ENCODE results near the gene PTPRN2. TPM values are rescaled to one million over a fixed set of nuclear protein-coding genes. Genes with fewer than 3 reads are reported as not detected.

PTPRN2 gene
- total and polyA plus RNA-seq, 2 of the 13 experiments (the other 11 are each of a cell fraction or from before 2014, with no cell fraction given), result 2.5 to 24.2 TPM

DNA sequence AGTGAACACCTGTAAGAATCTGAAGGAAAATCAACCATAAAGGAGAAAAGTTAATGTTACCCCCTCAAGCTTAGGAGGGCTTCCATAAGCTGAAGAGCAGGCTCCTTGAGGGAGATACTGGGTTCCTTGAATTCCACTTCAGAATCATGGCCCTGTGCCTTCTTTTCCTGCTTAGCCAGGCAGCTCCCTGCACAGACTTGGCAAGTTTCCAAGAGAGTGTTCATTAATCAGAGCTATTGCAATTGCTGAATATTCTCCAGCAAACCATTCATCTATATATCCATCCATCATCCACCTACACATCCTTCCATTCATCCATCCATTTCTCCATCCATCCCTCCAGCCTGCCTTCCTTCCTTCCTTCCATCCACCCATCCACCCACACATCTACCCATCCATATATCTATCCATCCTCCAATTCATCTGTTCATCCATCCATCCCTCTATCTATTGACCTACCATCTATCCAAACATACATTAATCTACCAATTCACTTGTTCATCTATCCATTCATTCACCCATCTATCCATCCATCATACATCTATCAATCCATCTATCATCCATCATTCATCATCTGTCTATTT lies 574.4 kb downstream of the PTPRN2 start:
- Histone ChIP-seq H4K20me1 (ENCODE audit: insufficient read depth, low read length) (no peaks in the 10 kb centered on the region; the same call in 1 of the 2 replicates), H3K4me2 (ENCODE audit: low read depth, low read length) (no peak overlapping the region), H3K4me1 (ENCODE audit: insufficient read depth, low read length) (peaks cover 31% of the 10 kb centered on the region), H3K4me3 (replicated peaks in 1 of 3; ENCODE audit: insufficient read depth in 1 of 3, low read depth in 2 of 3, low read length in 3 of 3) (no peak overlapping the region), H3K27ac (ENCODE audit: extremely low read length, insufficient read depth, low read length) (no peak overlapping the region), H3K27me3 (ENCODE audit: control insufficient read depth in 1 of 2, insufficient read depth in 2 of 2, low read length in 2 of 2) (no peaks in the 10 kb centered on the region), H3K9me3 (ENCODE audit: low read length) (no peaks in the 10 kb centered on the region), H2AFZ (ENCODE audit: low read length) (no peak overlapping the region), H3K36me3 (replicated peaks in 1 of 2; ENCODE audit: control insufficient read depth in 1 of 2, insufficient read depth in 2 of 2, low read length in 2 of 2) (no peaks in the 10 kb centered on the region), H3K79me2 (ENCODE audit: insufficient read depth, low read length) (no peaks in the 10 kb centered on the region), H3K9ac (ENCODE audit: insufficient read depth, low read depth, low read length) (no peak overlapping the region)
- intact Hi-C loops (cut with micrococcal nuclease; ENCODE audit: unreplicated experiment), result no loop called here
- no peak for FAIRE-seq
- no TSS peak for BruUV-seq (replicated peaks)
- ChIA-PET CTCF (ENCODE audit: low intra/inter-chr PET ratio, low total read pairs) (no interaction called here), POLR2A (no interaction called here)
- no peak for DNase-seq (ENCODE audit: low spot score)
- no peak for TF ChIP-seq ZNF780A (CRISPR knock-in tag; IDR thresholded peaks at IDR 0.05)
- TF ChIP-seq ZBTB33 (CRISPR knock-in tag; IDR thresholded peaks at IDR 0.05), result no peak
- no peak for TF ChIP-seq ZBTB38 (CRISPR knock-in tag; IDR thresholded peaks at IDR 0.05)
- no peak for TF ChIP-seq ZNF276 (CRISPR knock-in tag; IDR thresholded peaks at IDR 0.05; ENCODE audit: low read depth)
- TF ChIP-seq ZNF24 (IDR thresholded peaks at IDR 0.05), result no peak
- no peak for TF ChIP-seq ZNF75D (CRISPR knock-in tag; IDR thresholded peaks at IDR 0.05; ENCODE audit: borderline replicate concordance)
- 0 out of 2 replicates have a peak, but pooled peaks have one; percentile 12 for TF ChIP-seq LCORL (IDR thresholded peaks at IDR 0.05)
- TF ChIP-seq LCORL (CRISPR knock-in tag; IDR thresholded peaks at IDR 0.05), result no peak
- TF ChIP-seq ZNF788 (CRISPR knock-in tag; IDR thresholded peaks at IDR 0.05; ENCODE audit: borderline replicate concordance), result no peak
- no peak for TF ChIP-seq ZNF564 (CRISPR knock-in tag; IDR thresholded peaks at IDR 0.05)
- TF ChIP-seq NR2C2 (CRISPR knock-in tag; IDR thresholded peaks at IDR 0.05; ENCODE audit: borderline replicate concordance), result no peak
- TF ChIP-seq FOXP1 (IDR thresholded peaks at IDR 0.05), result 0 out of 2 replicates have a peak, but pooled peaks have one; percentile 5
- no peak for TF ChIP-seq FOXP1 (CRISPR knock-in tag; IDR thresholded peaks at IDR 0.05)
- no peak for TF ChIP-seq SMC3 (IDR thresholded peaks at IDR 0.05; ENCODE audit: low read length)
- TF ChIP-seq ZBTB34 (CRISPR knock-in tag; IDR thresholded peaks at IDR 0.05), result no peak
- no peak for TF ChIP-seq MED8 (CRISPR knock-in tag; IDR thresholded peaks at IDR 0.05; ENCODE audit: insufficient replicate concordance)
- TF ChIP-seq ZC3H4 (CRISPR knock-in tag; IDR thresholded peaks at IDR 0.05; ENCODE audit: borderline replicate concordance), result no peak
- no peak for TF ChIP-seq ZNF800 (CRISPR knock-in tag; IDR thresholded peaks at IDR 0.05)
- TF ChIP-seq NFYB (CRISPR knock-in tag; IDR thresholded peaks at IDR 0.05), result no peak
- in situ Hi-C loops (cut with HindIII; ENCODE audit: extremely low pct_ligation_motif_present, low pct_unique_long_range_greater_than_20kb), result no loop called here
- no peak for ATAC-seq
